ENCODE data around the gene IGSF23.
"Not testable (repeated sequence)": the region's sequence is repeated elsewhere in the genome, so short reads cannot be mapped to it uniquely, and the experiment has no call there.

IGSF23 gene

GRCh38 chr19:44611812-44612295 lies 1.5 kb upstream of the IGSF23 start:
- DNase-seq (ENCODE audit: low read depth): no peak

- no peak for DNase-seq (ENCODE audit: low read depth)
These were observed 950 bp downstream of the IGSF23 start for GRCh38 chr19:44614313-44614712.

GRCh38 chr19:44615863-44616247 lies 2.5 kb downstream of the IGSF23 start:
- DNase-seq (ENCODE audit: low read depth): no peak

GRCh38 chr19:44617110-44617880 lies 3.9 kb downstream of the IGSF23 start:
- DNase-seq (ENCODE audit: low read depth): no peak

- no peak for DNase-seq (ENCODE audit: low read depth)
These were observed 5.4 kb downstream of the IGSF23 start for GRCh38 chr19:44618640-44619357.

- DNase-seq (ENCODE audit: low read depth): no peak
These were observed 7.3 kb downstream of the IGSF23 start for GRCh38 chr19:44620667-44621066.

- DNase-seq (ENCODE audit: low read depth): no peak
These were observed 8.0 kb downstream of the IGSF23 start for GRCh38 chr19:44621367-44621766.

GRCh38 chr19:44623080-44623479 lies 9.7 kb downstream of the IGSF23 start:
- peak; percentile 10 for DNase-seq (ENCODE audit: low read depth)

GRCh38 chr19:44623626-44624025 lies 10.3 kb downstream of the IGSF23 start:
- DNase-seq (ENCODE audit: low read depth): no peak

GRCh38 chr19:44624840-44625354 lies 11.5 kb downstream of the IGSF23 start:
- DNase-seq (ENCODE audit: low read depth): no peak

- DNase-seq (ENCODE audit: low read depth): peak; percentile 64
These were observed 12.3 kb downstream of the IGSF23 start for GRCh38 chr19:44625637-44626036.

GRCh38 chr19:44626048-44626624 lies 12.8 kb downstream of the IGSF23 start:
- peak; percentile 98 for DNase-seq (ENCODE audit: low read depth)

- no peak for DNase-seq (ENCODE audit: low read depth)
These were observed 14.3 kb downstream of the IGSF23 start for GRCh38 chr19:44627631-44628030.

- DNase-seq (ENCODE audit: low read depth): no peak
These were observed 15.4 kb downstream of the IGSF23 start for GRCh38 chr19:44628793-44629192.

- not testable (repeated sequence) for DNase-seq (ENCODE audit: low read depth)
These were observed 18.2 kb downstream of the IGSF23 start for GRCh38 chr19:44631611-44632010.

GRCh38 chr19:44634058-44634457 lies 20.7 kb downstream of the IGSF23 start:
- DNase-seq (ENCODE audit: low read depth): not testable (repeated sequence)

GRCh38 chr19:44634785-44635184 lies 21.4 kb downstream of the IGSF23 start:
- peak; percentile 12 for DNase-seq (ENCODE audit: low read depth)

GRCh38 chr19:44635581-44636438 lies 22.4 kb downstream of the IGSF23 start:
- peak; percentile 56 for DNase-seq (ENCODE audit: low read depth)

- DNase-seq (ENCODE audit: low read depth): no peak
These were observed 23.4 kb downstream of the IGSF23 start for GRCh38 chr19:44636439-44637389.

- DNase-seq (ENCODE audit: low read depth): no peak
These were observed 24.0 kb downstream of the IGSF23 start for GRCh38 chr19:44637390-44637764.

- peak; percentile 22 for DNase-seq (ENCODE audit: low read depth)
These were observed 27.2 kb downstream of the IGSF23 start for GRCh38 chr19:44640518-44640917.
